GM23338 (cell line): ENCODE results near the gene CIROP. TPM values are rescaled to one million over a fixed set of nuclear protein-coding genes. Genes with fewer than 3 reads are reported as not detected.

Source experiments
- ATAC-seq: fragments of 200-7000 bp; cut with Tn5 transposase; 3 replicates; pipeline ENCODE4 v1.9.1; 2020
- DNase-seq: peaks from one replicate; pipeline ENCODE4 v3.0.0-alpha.2; 2015; ENCODE audit warnings: low spot score
- H2AFZ ChIP-seq: fragments of 200-600 bp; sonication (generic); 2 replicates; pipeline ENCODE4 v1.8.0; 2016; ENCODE audit warnings: antibody characterized with exemption, mild to moderate bottlenecking, moderate library complexity
- H3F3A ChIP-seq: fragments of 200-600 bp; sonication (generic); replicated peaks from 2 replicates; pipeline ENCODE4 v1.8.0; 2017; ENCODE audit warnings: antibody characterized with exemption, mixed run types, low read depth
- H3K27ac ChIP-seq: fragments of 200-600 bp; sonication (generic); 2 replicates; pipeline ENCODE4 v1.6.1; 2016; ENCODE audit warnings: low read depth
- H3K27me3 ChIP-seq: fragments of 200-600 bp; sonication (generic); 2 replicates; pipeline ENCODE4 v1.8.0; 2016; ENCODE audit warnings: mild to moderate bottlenecking, mixed run types, moderate library complexity; ENCODE audit not compliant: insufficient read depth
- H3K36me3 ChIP-seq: fragments of 200-600 bp; sonication (generic); 2 replicates; pipeline ENCODE4 v1.8.0; 2016; ENCODE audit warnings: mild to moderate bottlenecking; ENCODE audit not compliant: insufficient read depth
- H3K4me1 ChIP-seq: fragments of 200-600 bp; sonication (generic); 2 replicates; pipeline ENCODE4 v1.8.0; 2016; ENCODE audit warnings: mild to moderate bottlenecking, moderate library complexity; ENCODE audit not compliant: insufficient read depth
- H3K4me2 ChIP-seq: fragments of 200-600 bp; sonication (generic); 2 replicates; pipeline ENCODE4 v1.7.1; 2017; ENCODE audit warnings: mixed run types
- H3K4me3 ChIP-seq: fragments of 200-600 bp; sonication (generic); 2 replicates; pipeline ENCODE4 v1.6.1; 2016; ENCODE audit warnings: mixed run types
- H3K79me2 ChIP-seq: fragments of 200-600 bp; sonication (generic); replicated peaks from 2 replicates; pipeline ENCODE4 v1.8.0; 2017; ENCODE audit warnings: mild to moderate bottlenecking; ENCODE audit not compliant: insufficient read depth
- H3K9me2 ChIP-seq: fragments of 200-600 bp; sonication (generic); 2 replicates; pipeline ENCODE4 v1.8.0; 2017; ENCODE audit not compliant: insufficient read depth
- H4K20me1 ChIP-seq: fragments of 200-600 bp; sonication (generic); replicated peaks from 2 replicates; pipeline ENCODE4 v1.8.0; 2017; ENCODE audit warnings: mild to moderate bottlenecking; ENCODE audit not compliant: insufficient read depth
- H3K27ac Mint-ChIP-seq: 2 replicates; pipeline ENCODE4 v1.8.0; 2020; ENCODE audit warnings: inconsistent platforms, mild to moderate bottlenecking, moderate library complexity, mixed read lengths
- H3K27me3 Mint-ChIP-seq: 3 replicates; pipeline ENCODE4 v1.8.0; 2022; ENCODE audit warnings: low read depth, mild to moderate bottlenecking, moderate library complexity, mixed read lengths, inconsistent platforms; ENCODE audit not compliant: insufficient read depth, poor library complexity
- H3K36me3 Mint-ChIP-seq: 3 replicates; pipeline ENCODE4 v1.8.0; 2021; ENCODE audit warnings: low read depth, mild to moderate bottlenecking, inconsistent platforms, moderate library complexity, mixed read lengths
- H3K4me1 Mint-ChIP-seq: 3 replicates; pipeline ENCODE4 v1.8.0; 2020; ENCODE audit warnings: mild to moderate bottlenecking, inconsistent platforms, mixed read lengths
- H3K4me3 Mint-ChIP-seq: 3 replicates; pipeline ENCODE4 v1.8.0; 2021; ENCODE audit warnings: moderate library complexity, mild to moderate bottlenecking, inconsistent platforms, mixed read lengths
- H3K9me3 Mint-ChIP-seq: 3 replicates; pipeline ENCODE4 v1.8.0; 2020; ENCODE audit warnings: moderate library complexity, mild to moderate bottlenecking, inconsistent platforms, mixed read lengths
- CREB1 ChIP-seq: fragments of 250-450 bp; sonication (Bioruptor Pico); IDR thresholded peaks from 2 replicates; pipeline ENCODE4 v1.5.0; 2020; ENCODE audit warnings: low read depth, mild to moderate bottlenecking, moderate library complexity
- EZH2 ChIP-seq: fragments of 200-600 bp; sonication (generic); IDR thresholded peaks from one replicate; pipeline ENCODE4 v1.8.0; 2017; ENCODE audit warnings: antibody characterized with exemption, mild to moderate bottlenecking, low read depth; ENCODE audit not compliant: unreplicated experiment
- EZH2phosphoT487 ChIP-seq: fragments of 200-600 bp; sonication (generic); IDR thresholded peaks from one replicate; pipeline ENCODE4 v1.8.1; 2018; ENCODE audit warnings: antibody characterized with exemption; ENCODE audit not compliant: unreplicated experiment
- NANOG ChIP-seq: IDR thresholded peaks from 2 replicates; pipeline ENCODE4 v1.6.1; 2016; ENCODE audit warnings: antibody characterized with exemption, borderline replicate concordance
- STAT1 ChIP-seq: IDR thresholded peaks from one replicate; pipeline ENCODE4 v1.6.1; 2016; ENCODE audit warnings: antibody characterized with exemption; ENCODE audit not compliant: unreplicated experiment
- ZNF114 ChIP-seq: fragments of 250-450 bp; sonication (Bioruptor Pico); IDR thresholded peaks from 2 replicates; pipeline ENCODE4 v1.5.0; 2020; ENCODE audit warnings: mild to moderate bottlenecking, moderate library complexity
- ZNF331 ChIP-seq: fragments of 250-450 bp; sonication (Bioruptor Pico); IDR thresholded peaks from 2 replicates; pipeline ENCODE4 v1.5.0; 2020; ENCODE audit warnings: low read depth, mild to moderate bottlenecking, moderate library complexity
- ZNF462 ChIP-seq: fragments of 250-450 bp; sonication (Bioruptor Pico); IDR thresholded peaks from 2 replicates; pipeline ENCODE4 v1.5.0; 2020; ENCODE audit warnings: mild to moderate bottlenecking, moderate library complexity
- polyA plus RNA-seq: library from polyadenylated mRNA; unstranded; fragments of >200 nt; fragmentation: Nextera tagmentation; extraction: Ambion mirVana; gene quantifications from 2 replicates; pipeline ENCODE4 v1.2.1, GENCODE V29; 2016
- total RNA-seq: library from RNA; depleted of rRNA; stranded (reverse); fragments of >200 nt; shearing (Covaris generic); gene quantifications from 2 replicates; pipeline ENCODE4 v1.2.3, GENCODE V29; 2014
- TF ChIP-seq, protein P1 (sequence below): IDR thresholded peaks from 2 replicates; pipeline ENCODE4 v1.6.1; 2016; ENCODE audit warnings: antibody characterized with exemption

Gene CIROP
- total and polyA plus RNA-seq, 2 experiments from 2014 or later, result not detected

DNA sequence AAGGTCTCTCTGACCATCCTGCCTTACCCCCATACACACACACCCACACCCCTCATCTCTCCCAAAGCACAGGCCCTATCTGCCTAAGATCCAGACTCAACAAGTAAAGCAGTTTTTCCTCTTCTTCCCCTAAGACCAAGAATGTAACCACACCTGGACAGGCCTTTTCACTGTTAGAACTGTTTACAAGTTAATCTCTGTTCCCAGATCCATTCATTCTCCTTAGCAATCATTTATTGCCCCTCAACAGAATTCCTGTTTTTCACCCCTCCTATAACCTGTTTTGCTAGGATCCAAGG is 1.9 kb upstream of the CIROP start:
- TF ChIP-seq, protein P1, sequence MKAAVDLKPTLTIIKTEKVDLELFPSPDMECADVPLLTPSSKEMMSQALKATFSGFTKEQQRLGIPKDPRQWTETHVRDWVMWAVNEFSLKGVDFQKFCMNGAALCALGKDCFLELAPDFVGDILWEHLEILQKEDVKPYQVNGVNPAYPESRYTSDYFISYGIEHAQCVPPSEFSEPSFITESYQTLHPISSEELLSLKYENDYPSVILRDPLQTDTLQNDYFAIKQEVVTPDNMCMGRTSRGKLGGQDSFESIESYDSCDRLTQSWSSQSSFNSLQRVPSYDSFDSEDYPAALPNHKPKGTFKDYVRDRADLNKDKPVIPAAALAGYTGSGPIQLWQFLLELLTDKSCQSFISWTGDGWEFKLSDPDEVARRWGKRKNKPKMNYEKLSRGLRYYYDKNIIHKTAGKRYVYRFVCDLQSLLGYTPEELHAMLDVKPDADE, result no peak
- TF ChIP-seq EZH2phosphoT487, result no peak
- H3F3A ChIP-seq, result no peaks in the 10 kb centered on the region

DNA sequence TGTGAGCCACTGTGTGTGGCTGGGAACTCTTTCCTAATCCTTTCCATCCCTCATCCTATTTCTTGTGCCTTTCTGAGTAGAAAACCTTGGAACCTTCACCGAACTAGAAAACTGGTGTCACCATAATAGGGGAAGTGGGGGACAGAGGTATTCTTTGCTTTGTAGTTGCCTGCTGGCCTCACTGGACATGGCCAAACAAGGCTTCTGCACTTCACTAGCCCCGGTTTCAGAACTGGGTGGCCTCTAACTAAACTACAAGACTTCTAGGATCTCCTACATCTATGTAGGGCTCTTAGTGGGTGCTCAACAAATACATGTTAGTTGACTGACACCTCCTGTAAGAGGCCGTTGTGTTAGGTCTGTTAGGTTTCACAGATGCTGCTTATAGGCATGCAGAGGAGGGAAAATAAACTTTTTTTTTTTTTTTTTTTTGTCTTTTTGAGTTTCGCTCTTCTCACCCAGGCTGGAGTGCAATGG is 597 bp upstream of the CIROP start:
- H3K36me3 Mint-ChIP-seq, result peaks cover 4% of the 10 kb centered on the region; the same call in 1 of the 3 replicates
- Histone ChIP-seq H3K4me1 (peaks cover 12% of the 10 kb centered on the region), H3K27ac (no peak overlapping the region), H3K27me3 (no peaks in the 10 kb centered on the region), H3K4me2 (peak overlapping the region; percentile 29), H3K4me3 (no peak overlapping the region), H4K20me1 (no peaks in the 10 kb centered on the region; the same call in 1 of the 2 replicates), H3F3A (no peaks in the 10 kb centered on the region), H3K9me2 (0 out of 2 replicates have a peak, but pooled peaks cover 4% of the 10 kb centered on the region), H3K36me3 (no peaks in the 10 kb centered on the region), H2AFZ (peak overlapping the region; percentile 80), H3K79me2 (no peaks in the 10 kb centered on the region)
- H3K27ac Mint-ChIP-seq, result no peak overlapping the region
- peaks cover 5% of the 10 kb centered on the region; the same call in 2 of the 3 replicates for H3K9me3 Mint-ChIP-seq
- peaks cover 27% of the 10 kb centered on the region for H3K4me1 Mint-ChIP-seq
- peaks cover 15% of the 10 kb centered on the region for H3K27me3 Mint-ChIP-seq
- DNase-seq (no peak), ATAC-seq (no peak)
- no peak overlapping the region; the same call in 2 of the 3 replicates for H3K4me3 Mint-ChIP-seq
- TF ChIP-seq EZH2, result no peak
- TF ChIP-seq STAT1, result no peak
- TF ChIP-seq, protein P1, result no peak
- no peak for TF ChIP-seq ZNF114 (CRISPR knock-in tag)
- no peak for TF ChIP-seq CREB1
- TF ChIP-seq EZH2phosphoT487, result no peak
- no peak for TF ChIP-seq NANOG
- TF ChIP-seq ZNF462, result no peak
- TF ChIP-seq ZNF331 (CRISPR knock-in tag), result no peak

More for the DNA sequence above, 1.9 kb upstream of the CIROP start:
- Histone ChIP-seq H2AFZ (no peak overlapping the region), H3K79me2 (no peaks in the 10 kb centered on the region), H3K9me2 (0 out of 2 replicates have a peak, but pooled peaks cover 4% of the 10 kb centered on the region), H3K27ac (0 out of 2 replicates have a peak overlapping the region, but pooled peaks have one; percentile 64), H3K4me2 (peak overlapping the region; percentile 17; the same call in 1 of the 2 replicates), H3K4me3 (0 out of 2 replicates have a peak overlapping the region, but pooled peaks have one; percentile 22), H3K4me1 (peaks cover 12% of the 10 kb centered on the region), H4K20me1 (no peaks in the 10 kb centered on the region), H3K27me3 (no peaks in the 10 kb centered on the region), H3K36me3 (no peaks in the 10 kb centered on the region)
- H3K27ac Mint-ChIP-seq, result no peak overlapping the region
- ATAC-seq (no peak), DNase-seq (no peak)
- H3K36me3 Mint-ChIP-seq, result peaks cover 4% of the 10 kb centered on the region; the same call in 1 of the 3 replicates
- H3K4me1 Mint-ChIP-seq, result peaks cover 27% of the 10 kb centered on the region
- H3K27me3 Mint-ChIP-seq, result peaks cover 15% of the 10 kb centered on the region
- H3K4me3 Mint-ChIP-seq, result no peak overlapping the region; the same call in 2 of the 3 replicates
- peaks cover 5% of the 10 kb centered on the region; the same call in 2 of the 3 replicates for H3K9me3 Mint-ChIP-seq
